Natural killer cell treated with Interleukin-12 subunit alpha and Interleukin-12 subunit beta and Interleukin-15 and Interleukin-18, amount 100 ng/mL, for 72 hours (primary cell): ENCODE results near the gene TTC16. TPM values are rescaled to one million over a fixed set of nuclear protein-coding genes. Genes with fewer than 3 reads are reported as not detected.

Experiments used
- ATAC-seq, 2 donors: fragments of 150-1000 bp; cut with Tn5 transposase in 1 of 2; sonication (Bioruptor Pico), chemical (Tn5 transposase) in 1 of 2; 2 replicates each; pipeline ENCODE4 v1.10.0; 2021
- DNase-seq: peaks from one replicate; pipeline ENCODE4 v3.0.0; 2022; ENCODE audit warnings: low spot score
- H3K27ac Mint-ChIP-seq, 2 donors: 1 replicate in 1 of 2; 2 replicates in 1 of 2; pipeline ENCODE4 v1.8.0; 2022; ENCODE audit warnings: mixed read lengths in 2 of 2, mild to moderate bottlenecking in 1 of 2, moderate library complexity in 1 of 2
- H3K27me3 Mint-ChIP-seq, 2 donors: 1 replicate in 1 of 2; 2 replicates in 1 of 2; pipeline ENCODE4 v1.8.0; 2022; ENCODE audit warnings: mixed read lengths in 2 of 2
- H3K36me3 Mint-ChIP-seq: one replicate; pipeline ENCODE4 v1.8.0; 2022; ENCODE audit warnings: mixed read lengths
- H3K4me1 Mint-ChIP-seq, 2 donors: 1 replicate in 1 of 2; 2 replicates in 1 of 2; pipeline ENCODE4 v1.8.0; 2022; ENCODE audit warnings: low read depth in 2 of 2, mixed read lengths in 2 of 2, mild to moderate bottlenecking in 1 of 2
- H3K4me3 Mint-ChIP-seq: one replicate; pipeline ENCODE4 v1.8.0; 2022; ENCODE audit warnings: mixed read lengths
- H3K9me3 Mint-ChIP-seq: 2 replicates; pipeline ENCODE4 v1.8.0; 2022; ENCODE audit warnings: mixed read lengths
- total RNA-seq, 2 donors: library from RNA; stranded (reverse); gene quantifications; one replicate each; pipeline ENCODE4 v1.2.3, GENCODE V29; 2022

Gene TTC16
- total RNA-seq, 2 donors from 2014 or later = 3.8 to 8.1 TPM

DNA sequence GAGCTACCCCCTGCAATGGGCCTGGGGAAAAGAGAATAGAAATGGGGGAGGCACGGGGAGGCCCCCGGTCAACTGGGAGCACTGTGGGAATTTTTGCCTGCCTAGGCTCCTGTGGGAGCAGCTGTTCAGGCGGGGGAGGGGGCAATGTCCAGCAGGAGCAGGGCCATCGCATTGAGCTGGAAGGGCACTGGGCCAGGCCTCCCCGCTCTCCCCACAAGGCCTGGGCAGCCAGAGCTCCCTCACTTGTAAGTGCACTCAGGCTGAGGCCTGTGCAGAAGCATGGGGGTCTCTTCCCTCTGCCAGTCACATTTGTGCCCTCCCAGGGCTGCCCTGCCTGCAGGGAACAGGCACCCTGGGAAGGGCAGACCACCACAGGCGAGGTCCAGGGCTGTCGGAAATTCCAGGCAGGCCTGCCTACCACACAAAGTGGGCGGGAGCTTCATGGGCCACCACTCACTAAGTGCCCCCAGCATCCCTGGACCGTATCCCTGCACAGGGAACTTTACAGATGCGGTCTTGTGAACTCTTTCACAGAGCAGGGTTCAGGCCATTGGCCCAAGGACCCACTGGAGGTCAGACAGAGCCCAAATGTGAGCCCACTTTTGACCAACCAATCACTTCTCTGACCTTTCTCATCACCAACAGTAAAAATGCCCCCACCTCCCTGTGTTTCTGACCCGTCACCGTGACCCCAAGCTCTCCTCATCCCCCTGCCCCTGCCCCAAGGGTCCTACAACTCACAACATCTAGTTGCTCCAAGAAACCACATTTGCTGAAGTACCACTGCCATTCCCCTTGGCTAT lies 10.1 kb upstream of the TTC16 start:
- H3K4me3 Mint-ChIP-seq = no peak overlapping the region
- no peaks in the 10 kb centered on the region for H3K36me3 Mint-ChIP-seq
- DNase-seq (no peak), ATAC-seq (no peak)
- H3K4me1 Mint-ChIP-seq = peaks cover 11 to 16% of the 10 kb centered on the region in 2 donors
- no peaks in the 10 kb centered on the region for H3K27me3 Mint-ChIP-seq
- no peaks in the 10 kb centered on the region for H3K9me3 Mint-ChIP-seq
- H3K27ac Mint-ChIP-seq = no peak overlapping the region

DNA sequence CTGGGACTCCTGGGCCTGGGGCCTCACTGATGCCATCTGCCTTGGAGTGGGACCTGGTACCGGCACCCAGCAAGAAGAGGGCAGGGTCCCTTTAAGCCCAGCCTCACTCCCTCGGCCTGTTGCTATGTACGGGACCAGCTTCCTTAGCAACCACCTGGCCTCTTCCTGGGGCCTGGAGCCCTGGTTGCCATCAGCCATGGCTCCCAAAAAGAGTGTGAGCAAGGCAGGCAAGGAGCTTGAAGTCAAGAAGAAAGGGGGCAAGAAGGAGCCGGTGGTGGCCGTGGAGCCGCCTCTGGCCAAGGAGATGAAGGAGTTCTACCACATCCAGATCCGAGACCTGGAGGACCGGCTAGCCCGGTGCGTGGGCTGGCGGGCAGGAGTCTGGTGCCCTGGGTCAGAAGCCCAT lies 9.0 kb upstream of the TTC16 start, which contains the start of gene CFAP157:
Gene CFAP157 (plus strand): TSS at position 153 of the 406 bp plus-strand sequence. CDS start 44 bp downstream, at position 197.
- no peaks in the 10 kb centered on the region for H3K9me3 Mint-ChIP-seq

DNA sequence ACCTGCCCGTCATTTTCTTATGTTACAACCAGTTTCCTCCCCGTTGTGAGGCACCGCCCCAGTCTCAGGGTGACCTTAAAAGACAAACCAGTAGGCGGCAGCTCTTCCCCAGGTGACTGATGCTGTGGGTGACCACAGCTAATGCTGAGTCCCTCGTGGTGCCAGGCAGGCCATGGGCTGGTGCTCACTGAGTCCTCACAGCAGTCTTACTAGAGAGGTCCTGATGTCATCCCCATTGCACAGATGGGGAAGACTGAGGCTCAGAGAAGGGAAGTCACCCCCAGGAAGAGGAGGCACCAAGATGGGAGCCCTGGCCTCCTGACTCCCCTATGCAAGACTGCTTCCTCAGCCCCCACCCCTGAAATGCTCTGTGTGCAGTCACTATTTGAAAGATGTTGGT lies 8.1 kb upstream of the TTC16 start:
- no peak for DNase-seq
- no peaks in the 10 kb centered on the region for H3K9me3 Mint-ChIP-seq
- H3K27ac Mint-ChIP-seq = no peak overlapping the region

More for the DNA sequence above, 9.0 kb upstream of the TTC16 start, which contains the start of gene CFAP157:
- Mint-ChIP-seq H3K27me3 (no peaks in the 10 kb centered on the region), H3K36me3 (no peaks in the 10 kb centered on the region), H3K4me3 (no peak within 1 kb of the TSS), H3K27ac (no peak within 1 kb of the TSS), H3K4me1 (peaks cover 19 to 22% of the 10 kb centered on the region in 2 donors)
- DNase-seq (no peak), ATAC-seq (no peak)

DNA sequence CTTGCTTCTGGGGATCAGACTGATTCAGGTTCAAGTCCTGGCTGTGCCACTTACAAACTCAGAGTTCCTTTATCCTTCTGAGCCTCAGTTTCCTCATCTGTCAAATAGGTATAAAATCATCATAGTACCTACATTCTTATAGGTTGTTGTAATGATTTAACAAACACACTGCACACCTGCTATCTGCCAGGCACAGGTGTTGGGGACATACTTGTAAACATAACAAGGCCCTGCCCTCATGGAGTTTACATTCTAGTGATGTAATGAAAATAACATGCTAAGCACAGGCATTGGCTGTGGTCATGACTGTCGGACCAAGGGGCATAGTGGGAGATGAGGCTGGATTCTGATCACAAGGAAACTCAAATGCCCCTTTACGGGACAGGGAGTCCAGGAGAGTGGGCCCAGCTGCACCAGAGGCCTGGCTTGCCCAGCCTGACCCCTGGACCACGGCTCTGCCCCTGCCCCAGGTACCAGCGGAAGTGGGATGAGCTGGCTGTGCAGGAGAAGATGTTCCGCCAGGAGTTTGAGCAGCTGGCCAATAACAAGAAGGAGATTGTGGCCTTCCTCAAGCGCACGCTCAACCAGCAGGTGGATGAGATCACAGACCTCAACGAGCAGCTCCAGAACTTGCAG lies 6.8 kb upstream of the TTC16 start:
- no peaks in the 10 kb centered on the region for H3K36me3 Mint-ChIP-seq
- DNase-seq = no peak
- peaks cover 14 to 23% of the 10 kb centered on the region in 2 donors for H3K4me1 Mint-ChIP-seq
- H3K27me3 Mint-ChIP-seq = no peaks in the 10 kb centered on the region
- no peak for ATAC-seq
- no peak overlapping the region for H3K4me3 Mint-ChIP-seq
- H3K27ac Mint-ChIP-seq = no peak overlapping the region
- H3K9me3 Mint-ChIP-seq = no peaks in the 10 kb centered on the region

More for the DNA sequence above, 8.1 kb upstream of the TTC16 start:
- peak; percentile 34 to 49 for ATAC-seq
- Mint-ChIP-seq H3K27me3 (no peaks in the 10 kb centered on the region), H3K4me1 (peaks cover 19 to 26% of the 10 kb centered on the region in 2 donors), H3K4me3 (no peak overlapping the region), H3K36me3 (no peaks in the 10 kb centered on the region)

DNA sequence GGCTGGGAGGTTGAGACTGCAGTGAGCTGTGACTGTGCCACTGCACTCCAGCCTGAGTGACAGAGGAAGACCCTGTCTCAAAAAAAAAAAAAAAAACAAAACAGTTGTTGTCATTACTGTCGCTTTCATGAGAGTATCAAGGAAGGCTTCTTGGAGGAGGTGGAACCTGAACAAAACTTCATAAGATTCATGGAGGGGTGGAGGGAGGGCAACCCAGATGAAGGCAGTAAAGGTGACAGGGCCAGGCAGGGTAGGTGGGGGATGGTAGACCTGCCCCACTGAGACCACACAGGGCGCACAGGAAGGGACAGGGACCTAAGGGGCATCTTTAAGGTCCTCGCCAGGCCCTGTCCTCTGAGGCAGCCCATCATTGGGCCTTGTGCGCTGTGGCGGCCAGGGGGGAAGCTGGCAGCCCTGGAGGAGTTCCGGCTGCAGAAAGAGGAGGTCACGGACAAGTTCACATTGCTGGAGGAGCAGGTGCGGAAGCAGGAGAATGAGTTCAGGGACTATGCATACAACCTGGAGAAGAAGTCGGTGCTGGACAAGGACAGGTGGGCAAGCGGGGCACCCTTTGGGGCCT lies 5.6 kb upstream of the TTC16 start:
- H3K27me3 Mint-ChIP-seq = no peaks in the 10 kb centered on the region
- H3K4me3 Mint-ChIP-seq = no peak overlapping the region
- ATAC-seq (no peak), DNase-seq (no peak)
- no peaks in the 10 kb centered on the region for H3K9me3 Mint-ChIP-seq
- H3K36me3 Mint-ChIP-seq = no peaks in the 10 kb centered on the region
- H3K4me1 Mint-ChIP-seq = peaks cover 16 to 23% of the 10 kb centered on the region in 2 donors
- no peak overlapping the region for H3K27ac Mint-ChIP-seq

DNA sequence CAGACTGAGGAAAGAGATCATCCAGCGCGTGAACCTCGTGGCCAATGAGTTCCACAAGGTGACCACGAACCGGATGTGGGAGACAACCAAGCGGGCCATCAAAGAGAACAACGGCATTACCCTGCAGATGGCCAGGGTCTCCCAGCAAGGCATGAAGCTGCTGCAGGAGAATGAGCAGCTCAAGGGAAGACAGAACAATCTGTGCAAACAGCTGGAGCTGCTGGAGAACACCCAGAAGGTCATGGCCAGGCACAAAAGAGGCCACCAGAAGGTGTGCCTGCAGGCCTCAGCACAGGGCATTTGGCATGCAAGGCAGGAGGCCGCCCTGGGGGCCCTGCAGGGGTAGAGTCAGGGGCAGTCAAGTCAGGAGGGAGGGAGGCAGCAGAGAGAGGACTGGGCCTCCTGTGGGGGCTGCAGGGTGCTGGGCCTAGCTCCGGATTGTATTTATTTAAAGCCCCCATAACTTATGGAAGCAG lies 4.6 kb upstream of the TTC16 start:
- H3K4me3 Mint-ChIP-seq = peak overlapping the region; percentile 22
- H3K27ac Mint-ChIP-seq = peak overlapping the region in 1 of 2 donors; percentile 35

DNA sequence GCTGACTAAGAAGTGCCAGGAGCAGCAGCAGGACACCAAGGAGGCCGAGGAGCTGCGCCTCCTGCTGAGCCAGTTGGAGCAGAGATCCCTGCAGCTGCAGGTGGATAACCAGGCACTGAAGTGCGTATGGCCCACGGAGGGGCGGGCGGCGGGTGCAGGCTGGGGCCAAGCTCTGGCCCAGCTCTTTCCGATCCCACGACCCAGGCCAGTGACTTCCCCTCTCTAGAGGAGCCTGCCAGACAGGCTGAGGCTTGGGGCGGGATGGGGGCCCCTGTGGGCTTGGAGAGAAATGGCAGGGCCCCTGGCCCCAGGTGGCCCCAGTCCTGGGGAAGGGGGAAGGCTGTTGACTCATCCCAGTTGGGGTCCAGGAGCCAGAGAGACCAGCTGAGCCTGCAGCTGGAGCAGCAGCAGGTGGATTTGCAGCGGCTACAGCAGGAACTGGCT lies 4.0 kb upstream of the TTC16 start:
- H3K4me1 Mint-ChIP-seq = peaks cover 25 to 31% of the 10 kb centered on the region in 2 donors
- H3K27ac Mint-ChIP-seq = no peak overlapping the region
- no peak for DNase-seq
- no peaks in the 10 kb centered on the region for H3K36me3 Mint-ChIP-seq
- H3K27me3 Mint-ChIP-seq = no peaks in the 10 kb centered on the region
- H3K9me3 Mint-ChIP-seq = no peaks in the 10 kb centered on the region
- ATAC-seq = no peak
- H3K4me3 Mint-ChIP-seq = no peak overlapping the region

More for the DNA sequence above, 4.6 kb upstream of the TTC16 start:
- Mint-ChIP-seq H3K9me3 (no peaks in the 10 kb centered on the region), H3K27me3 (no peaks in the 10 kb centered on the region), H3K36me3 (no peaks in the 10 kb centered on the region), H3K4me1 (peaks cover 25 to 31% of the 10 kb centered on the region in 2 donors)
- DNase-seq (no peak), ATAC-seq (no peak)

DNA sequence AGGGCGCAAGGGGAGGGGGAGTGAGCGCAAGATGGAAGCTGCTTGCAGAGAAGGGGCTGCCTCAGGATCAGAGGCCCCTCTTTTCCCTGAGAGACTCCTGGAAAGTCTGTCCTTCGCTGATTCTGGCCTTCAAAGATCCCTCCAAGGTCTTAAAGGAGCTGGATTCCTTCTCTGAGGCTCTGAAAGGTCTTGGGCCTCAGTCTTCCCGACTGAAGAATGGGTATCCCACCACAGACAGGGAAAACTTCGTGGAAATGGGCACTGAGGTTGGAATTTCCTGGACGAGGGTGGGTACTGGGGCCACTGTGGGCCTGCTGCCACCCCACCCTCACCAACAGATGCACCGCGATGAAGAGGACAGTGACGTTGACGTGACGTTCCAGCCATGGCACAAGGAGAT lies 3.5 kb upstream of the TTC16 start:
- H3K36me3 Mint-ChIP-seq = no peaks in the 10 kb centered on the region
- no peak overlapping the region for H3K27ac Mint-ChIP-seq
- DNase-seq (no peak), ATAC-seq (no peak)
- no peaks in the 10 kb centered on the region for H3K9me3 Mint-ChIP-seq
- no peaks in the 10 kb centered on the region for H3K27me3 Mint-ChIP-seq
- peaks cover 25 to 31% of the 10 kb centered on the region in 2 donors for H3K4me1 Mint-ChIP-seq
- H3K4me3 Mint-ChIP-seq = no peak overlapping the region

DNA sequence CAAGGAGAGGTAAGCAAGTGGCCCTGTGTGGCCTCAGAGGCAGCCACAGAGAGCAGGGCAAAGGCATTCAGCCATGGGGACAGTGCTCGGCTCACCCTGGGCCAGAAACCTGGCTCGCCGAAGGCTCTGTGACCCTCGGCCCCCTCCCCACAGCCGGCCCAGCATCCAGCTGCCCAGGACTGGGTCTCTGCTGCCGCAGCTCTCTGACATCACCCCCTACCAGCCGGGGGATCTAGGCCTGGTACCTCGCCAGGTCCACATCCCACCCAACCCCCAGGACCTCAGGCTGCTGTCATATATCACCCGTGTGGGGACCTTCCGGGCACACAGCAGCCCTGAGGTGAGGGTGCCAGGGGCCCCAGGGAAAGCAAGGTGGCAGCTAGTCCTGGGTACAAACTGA lies 3.0 kb upstream of the TTC16 start:
- H3K4me1 Mint-ChIP-seq = peaks cover 25 to 27% of the 10 kb centered on the region in 2 donors
- H3K36me3 Mint-ChIP-seq = no peaks in the 10 kb centered on the region
- ATAC-seq (no peak), DNase-seq (no peak)
- no peak overlapping the region for H3K4me3 Mint-ChIP-seq
- H3K9me3 Mint-ChIP-seq = no peaks in the 10 kb centered on the region
- H3K27ac Mint-ChIP-seq = no peak overlapping the region
- no peaks in the 10 kb centered on the region for H3K27me3 Mint-ChIP-seq

DNA sequence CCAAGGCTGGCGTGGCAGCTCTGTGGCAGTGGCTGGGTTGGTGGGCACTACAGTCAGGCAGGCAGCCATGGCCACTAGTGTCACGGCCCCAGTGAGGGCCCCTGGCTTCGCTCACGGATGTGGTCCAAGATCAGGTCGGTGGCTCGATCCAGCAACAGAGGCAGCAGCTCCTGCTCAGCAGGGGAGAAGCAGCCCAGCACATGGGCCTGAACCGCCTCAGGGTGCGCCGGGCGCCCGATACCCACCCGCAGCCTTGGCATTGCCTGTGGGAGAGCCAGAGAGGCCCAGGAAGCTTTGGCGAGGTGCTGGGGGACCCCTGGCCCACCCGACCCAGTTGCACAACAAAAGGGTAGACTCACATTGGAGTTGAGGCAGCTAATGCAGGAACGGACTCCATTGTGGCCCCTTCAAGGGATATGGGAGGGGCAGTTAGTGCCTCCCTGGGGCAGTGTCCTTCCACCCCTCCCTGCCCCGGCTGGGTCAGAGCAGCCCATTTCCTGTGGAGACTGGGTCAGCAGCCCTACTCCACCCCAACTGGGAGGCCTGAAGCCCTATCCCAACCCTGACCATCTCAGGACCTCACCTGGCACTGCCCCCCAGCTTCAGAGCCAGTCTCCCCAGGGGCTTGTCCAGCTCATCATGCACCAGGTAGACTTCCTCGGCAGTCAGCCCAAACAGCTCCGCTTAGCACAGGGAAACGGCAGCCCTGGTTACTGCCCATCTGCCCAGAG lies 1.7 kb upstream of the TTC16 start:
- H3K9me3 Mint-ChIP-seq = no peaks in the 10 kb centered on the region
- peak overlapping the region; percentile 71 for H3K4me3 Mint-ChIP-seq
- H3K27me3 Mint-ChIP-seq = no peaks in the 10 kb centered on the region
- no peak for DNase-seq
- peaks cover 24 to 25% of the 10 kb centered on the region in 2 donors for H3K4me1 Mint-ChIP-seq
- no peak overlapping the region for H3K27ac Mint-ChIP-seq
- no peaks in the 10 kb centered on the region for H3K36me3 Mint-ChIP-seq
- no peak for ATAC-seq

DNA sequence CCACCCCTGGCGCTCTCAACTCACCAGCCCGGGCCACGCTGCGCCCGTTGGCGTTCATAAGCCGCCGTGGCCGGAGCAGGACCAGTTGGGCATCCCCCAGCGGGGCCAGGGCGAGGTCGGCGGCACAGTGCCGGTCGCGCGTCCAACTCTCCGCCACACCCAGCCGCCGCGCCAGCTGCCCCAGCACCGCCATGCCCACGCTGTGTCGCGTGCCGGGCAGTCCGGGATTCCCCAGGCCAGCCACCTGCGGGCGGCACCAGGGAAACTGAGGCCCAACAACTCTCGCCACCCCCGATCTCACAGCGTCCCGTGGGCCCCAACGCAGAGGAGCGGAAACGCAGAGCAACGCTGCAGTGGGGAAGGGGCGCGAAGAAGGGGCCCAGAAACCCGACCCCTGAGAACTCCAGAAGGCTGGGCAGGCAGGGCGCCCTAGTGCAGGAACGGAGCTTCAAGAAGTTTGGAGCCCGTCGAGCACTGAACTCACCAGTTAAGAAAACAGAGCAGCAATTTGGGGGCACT lies 869 bp upstream of the TTC16 start:
- ATAC-seq (peak in 1 of 2 donors; percentile 1), DNase-seq (no peak)
- peak overlapping the region; percentile 94 for H3K4me3 Mint-ChIP-seq
- peaks cover 29 to 32% of the 10 kb centered on the region in 2 donors for H3K4me1 Mint-ChIP-seq
- peak overlapping the region; percentile 78 to 92 for H3K27ac Mint-ChIP-seq
- no peaks in the 10 kb centered on the region for H3K9me3 Mint-ChIP-seq
- no peaks in the 10 kb centered on the region for H3K27me3 Mint-ChIP-seq
- H3K36me3 Mint-ChIP-seq = no peaks in the 10 kb centered on the region

DNA sequence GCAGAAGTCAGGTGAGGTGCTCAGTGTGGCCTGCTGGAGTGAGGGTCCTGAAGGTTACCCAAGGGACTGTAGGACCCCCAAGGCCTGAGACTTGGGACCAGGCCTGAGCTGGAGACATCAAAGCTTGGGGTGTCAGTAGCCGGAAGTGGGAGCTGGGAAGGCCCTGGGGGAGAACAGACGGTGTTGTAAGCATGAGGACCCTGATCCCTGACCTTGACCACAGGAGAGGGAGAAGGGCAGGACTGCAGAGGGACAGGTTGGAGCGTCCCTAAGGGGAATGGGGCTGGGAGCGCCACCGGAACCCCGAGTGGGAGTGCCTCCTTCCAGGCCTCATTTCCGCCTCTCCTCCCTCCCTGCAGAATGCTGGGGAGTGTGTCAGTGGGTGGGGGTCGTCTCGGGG lies 533 bp downstream of the TTC16 start:
- Mint-ChIP-seq H3K9me3 (no peaks in the 10 kb centered on the region), H3K4me3 (peak overlapping the region; percentile 94), H3K27ac (peak overlapping the region; percentile 78 to 92), H3K27me3 (no peaks in the 10 kb centered on the region), H3K4me1 (peaks cover 28 to 31% of the 10 kb centered on the region in 2 donors), H3K36me3 (no peaks in the 10 kb centered on the region)
- DNase-seq (no peak), ATAC-seq (no peak)

DNA sequence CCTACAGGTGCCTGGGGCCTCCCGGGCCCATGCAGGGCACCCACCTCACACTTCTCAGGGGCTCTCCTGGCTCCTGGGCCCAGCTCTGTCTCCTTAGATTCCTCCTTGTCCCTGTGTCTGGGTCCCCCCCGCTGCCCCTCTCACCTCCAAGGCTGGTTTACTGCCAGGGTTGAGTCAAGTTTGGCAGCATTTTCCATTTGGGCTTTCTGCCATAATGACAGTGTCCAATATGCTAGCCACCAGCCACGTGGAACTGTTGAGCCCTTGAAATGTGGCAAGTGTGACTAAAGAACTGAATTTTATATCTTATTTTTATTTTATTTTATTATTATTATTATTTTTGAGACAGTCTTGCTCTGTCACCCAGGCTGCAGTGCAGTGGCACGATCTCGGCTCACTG lies 1.9 kb downstream of the TTC16 start:
- H3K9me3 Mint-ChIP-seq = no peaks in the 10 kb centered on the region
- no peaks in the 10 kb centered on the region for H3K27me3 Mint-ChIP-seq
- no peak for ATAC-seq
- H3K4me1 Mint-ChIP-seq = peaks cover 25 to 30% of the 10 kb centered on the region in 2 donors
- no peak overlapping the region for H3K27ac Mint-ChIP-seq
- no peak overlapping the region for H3K4me3 Mint-ChIP-seq
- H3K36me3 Mint-ChIP-seq = no peaks in the 10 kb centered on the region
- DNase-seq = no peak
